Suppressor macrophage treated with lipopolysaccharide for 1 hour (primary cell): ENCODE measurements around the gene SLC9A7.
A peak's percentile ranks its signal among the peaks of the same experiment; 100 is the strongest.

Source experiments
- DNase-seq, 3 donors: peaks; one replicate each; pipeline ENCODE4 v3.0.0-alpha.2; 2020 to 2022

Gene SLC9A7

DNA sequence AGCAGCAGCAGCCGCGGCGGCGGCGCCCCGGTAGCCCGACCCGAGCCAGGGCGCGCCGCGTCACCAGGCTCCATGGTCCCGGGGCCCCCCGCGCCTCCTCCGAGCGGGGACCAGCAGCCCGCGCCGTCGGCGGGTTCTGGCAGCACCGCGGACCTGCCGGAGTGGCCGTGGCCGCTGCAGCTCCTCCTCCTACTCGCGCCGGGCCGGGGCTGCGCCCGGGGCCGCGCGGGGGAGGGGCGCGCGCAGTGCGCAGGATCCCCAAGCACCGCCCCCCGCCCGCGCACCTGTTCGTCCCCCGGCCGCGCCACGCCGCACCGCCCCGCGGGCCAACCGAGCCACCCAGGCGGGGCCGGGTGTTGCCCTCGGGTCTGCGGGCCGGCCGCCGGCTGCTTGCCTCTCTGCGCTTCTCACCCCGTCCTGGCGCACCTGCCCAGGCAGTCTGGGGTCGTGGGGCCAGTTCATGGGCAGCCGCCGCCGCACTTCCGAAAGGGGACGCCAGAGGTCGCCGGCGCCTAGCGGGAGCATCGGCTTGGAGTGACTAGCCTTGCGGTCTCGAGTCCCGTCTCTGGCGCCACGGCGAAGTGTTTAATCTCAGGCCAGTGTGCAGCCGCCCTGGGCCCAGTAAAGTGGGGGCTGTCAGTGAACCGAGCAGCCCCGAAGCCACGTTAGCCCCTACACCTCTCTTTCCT, at the start of gene SLC9A7:
TSS of gene SLC9A7 (minus strand) at position 163 of the 689 bp plus-strand sequence. CDS start at position 74, 89 bp downstream.
- DNase-seq, result peak; percentile 75 to 85 (median 82)

DNA sequence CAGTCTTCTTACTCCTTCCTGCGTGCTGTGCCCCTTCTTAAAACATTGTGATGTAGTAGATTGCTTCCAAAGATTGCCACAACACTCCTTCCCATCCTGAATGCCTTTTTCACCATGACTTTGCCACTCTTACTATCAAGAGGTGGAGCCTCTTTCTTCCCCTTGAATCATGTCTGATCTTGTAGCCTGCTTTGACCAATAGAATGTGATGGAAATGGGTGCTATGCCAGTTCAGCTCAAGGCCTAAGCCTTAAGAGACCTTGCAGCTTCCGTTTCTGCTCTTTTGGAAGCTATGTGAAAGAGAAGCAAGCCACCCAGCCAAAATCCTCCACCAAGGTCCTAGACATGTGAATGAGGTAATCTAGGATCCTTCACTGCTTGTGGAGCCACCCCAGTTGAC, 46.4 kb upstream of the SLC9A7 start:
- DNase-seq, result no peak

DNA sequence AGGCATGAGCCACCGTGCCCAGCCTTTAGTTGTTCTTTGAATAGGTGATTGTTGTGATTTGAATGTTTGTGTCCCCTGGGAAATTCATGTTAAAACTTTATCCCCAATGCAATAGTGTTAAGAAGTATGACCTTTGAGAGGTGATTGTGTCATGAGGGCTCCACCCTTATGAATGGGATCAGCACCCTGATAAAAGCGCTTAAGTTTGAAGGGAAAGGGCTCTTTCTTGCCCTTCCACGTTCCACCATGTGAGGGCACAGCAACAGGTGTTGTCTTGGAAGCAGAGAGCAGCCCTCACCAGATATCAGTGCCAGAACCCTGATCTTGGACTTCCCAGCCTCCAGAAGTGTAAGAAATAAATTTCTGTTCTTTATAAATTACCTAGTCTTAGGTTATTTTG, 44.2 kb upstream of the SLC9A7 start:
- peak in 2 of 3 donors; percentile 7 to 10 for DNase-seq

DNA sequence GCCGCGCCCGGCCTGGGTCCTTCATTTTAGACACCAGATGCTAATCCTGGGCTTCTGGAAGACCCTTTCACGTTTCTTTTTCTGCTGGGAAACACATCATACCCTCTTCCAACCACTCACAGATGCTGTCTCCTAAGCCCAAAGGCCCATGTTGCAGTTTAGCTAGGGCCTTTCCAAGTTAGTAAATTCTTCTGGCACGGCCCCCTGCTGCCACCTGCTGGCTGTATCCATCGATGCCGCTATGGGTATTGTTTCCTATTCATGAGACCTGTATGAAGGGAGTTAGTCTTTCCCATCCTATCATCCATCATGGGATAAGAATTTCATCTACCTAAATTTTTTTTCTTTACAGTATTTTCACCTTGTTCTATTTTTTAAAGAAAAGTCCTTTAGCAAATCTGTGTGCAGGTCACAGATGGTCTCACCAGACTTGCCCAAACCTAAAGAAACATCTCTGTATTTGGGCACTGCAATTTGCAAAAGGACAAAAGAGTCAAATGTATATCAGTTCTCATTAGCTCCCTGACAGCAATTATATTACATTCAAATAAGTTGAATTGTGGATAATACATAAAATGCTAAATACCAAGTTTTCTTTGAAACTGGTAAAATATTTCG, 37.8 kb upstream of the SLC9A7 start:
- peak; percentile 77 to 80 (median 79) for DNase-seq

DNA sequence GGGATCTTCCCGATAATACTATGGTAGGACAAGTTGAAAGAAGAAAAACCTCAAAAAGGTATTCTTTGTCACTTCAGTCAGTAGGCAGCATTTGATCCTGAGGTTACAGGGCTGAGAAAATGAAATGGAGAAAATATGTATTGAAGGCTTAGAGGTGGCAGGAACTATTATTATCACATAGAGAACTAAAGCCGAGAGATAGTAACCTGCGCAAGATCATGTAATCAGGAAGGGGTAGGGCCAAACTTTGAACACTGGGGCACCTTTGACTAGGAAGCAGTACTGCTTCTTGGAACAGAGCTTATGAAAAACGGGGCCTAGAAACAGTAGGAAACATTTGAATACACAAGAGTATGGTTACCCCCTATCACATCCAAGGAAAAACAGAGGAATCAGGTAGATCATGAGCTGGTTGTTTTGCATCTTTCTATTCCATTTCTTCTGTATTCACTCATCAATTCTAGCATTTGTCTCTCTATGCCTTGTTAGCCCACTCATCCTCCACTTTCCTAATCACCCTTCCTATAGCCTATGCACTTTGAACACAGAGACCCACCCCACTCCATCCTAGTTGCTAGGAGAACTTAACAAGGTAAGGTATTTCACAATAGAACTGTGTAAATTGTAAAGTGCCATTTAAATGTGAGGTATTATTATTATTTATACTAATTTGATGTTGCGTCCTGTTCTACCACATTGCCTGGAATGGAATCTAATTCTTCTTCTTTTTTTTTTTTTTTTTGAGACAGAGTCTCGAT, 34.6 kb upstream of the SLC9A7 start:
- DNase-seq, result no peak

DNA sequence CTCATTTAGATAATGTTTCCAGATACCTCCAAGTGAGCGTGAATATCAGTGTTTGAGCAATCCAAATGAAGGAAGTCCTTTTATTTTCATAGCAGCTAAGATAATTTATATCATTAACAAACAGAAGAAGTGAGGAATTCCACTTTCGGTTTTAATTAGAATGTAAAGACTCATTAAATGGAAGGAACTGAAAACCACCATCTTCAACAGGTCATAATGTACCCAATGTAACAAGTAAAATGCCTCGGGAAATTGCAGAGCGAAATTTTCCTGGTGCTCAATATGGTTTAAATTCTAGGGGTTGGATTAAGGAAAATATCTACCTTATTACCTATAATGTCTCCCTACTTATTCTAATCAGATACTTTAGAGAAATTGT, 33.9 kb upstream of the SLC9A7 start:
- DNase-seq, result no peak

DNA sequence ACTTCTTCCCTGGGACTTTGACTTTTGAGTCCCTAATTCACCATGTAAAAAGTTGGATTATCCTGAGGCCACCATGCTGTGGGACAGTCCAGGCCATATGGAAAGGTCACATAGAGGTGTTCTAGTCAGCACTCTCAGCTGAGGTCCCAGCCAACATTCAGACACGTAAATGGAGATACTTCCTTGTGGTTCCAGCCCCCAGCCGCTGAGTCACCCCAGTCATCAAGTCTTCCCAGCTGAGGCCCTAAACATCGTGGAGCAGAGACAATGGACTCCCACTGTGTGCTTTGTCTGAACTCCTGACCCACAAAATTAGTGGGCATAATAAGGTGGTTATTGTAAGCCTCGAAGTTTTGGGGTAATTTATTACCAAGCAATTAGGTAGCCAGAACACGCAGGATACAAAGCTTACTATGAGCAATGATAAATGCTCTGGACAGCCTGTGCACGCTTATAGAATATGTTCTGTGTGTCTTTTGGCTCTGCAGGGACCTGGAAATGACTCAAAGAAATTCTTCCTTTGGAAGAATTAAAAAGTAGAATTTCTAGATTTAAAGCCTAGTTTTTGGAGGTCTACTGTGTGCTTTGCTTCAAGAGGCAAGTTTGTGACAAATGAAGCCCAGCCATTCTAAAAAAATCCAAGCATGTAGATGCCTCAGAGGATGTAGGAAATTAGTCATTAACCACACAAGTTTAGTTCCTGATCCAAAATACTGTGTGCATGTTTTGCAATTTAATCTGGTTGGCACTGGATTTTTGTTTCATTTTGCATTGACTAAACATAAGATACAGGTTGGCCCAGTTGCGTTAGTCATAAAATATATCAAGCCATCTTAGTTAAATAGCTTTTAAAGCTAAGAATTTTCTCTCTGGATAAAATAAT, 33.2 kb upstream of the SLC9A7 start:
- peak; percentile 77 to 88 (median 83) for DNase-seq

DNA sequence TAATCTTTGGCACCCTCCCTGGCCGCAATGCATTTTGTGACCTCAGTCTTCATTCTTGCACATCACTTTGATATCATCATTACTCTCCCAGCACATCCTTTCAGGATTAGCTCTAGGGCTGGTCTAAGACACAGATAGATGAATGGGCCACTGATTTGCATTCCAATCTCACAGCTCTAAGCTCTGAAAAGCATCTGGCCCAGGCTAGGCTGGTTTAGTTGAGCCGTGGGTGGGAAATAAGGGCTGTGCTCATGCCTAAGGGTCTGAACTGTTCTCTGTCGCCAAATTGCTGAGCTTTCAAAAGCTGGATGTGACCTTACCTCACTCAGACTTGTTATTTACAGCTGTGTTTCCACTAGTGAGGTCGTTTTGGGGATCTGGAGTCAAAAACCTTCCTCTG, 30.0 kb upstream of the SLC9A7 start:
- DNase-seq, result no peak

DNA sequence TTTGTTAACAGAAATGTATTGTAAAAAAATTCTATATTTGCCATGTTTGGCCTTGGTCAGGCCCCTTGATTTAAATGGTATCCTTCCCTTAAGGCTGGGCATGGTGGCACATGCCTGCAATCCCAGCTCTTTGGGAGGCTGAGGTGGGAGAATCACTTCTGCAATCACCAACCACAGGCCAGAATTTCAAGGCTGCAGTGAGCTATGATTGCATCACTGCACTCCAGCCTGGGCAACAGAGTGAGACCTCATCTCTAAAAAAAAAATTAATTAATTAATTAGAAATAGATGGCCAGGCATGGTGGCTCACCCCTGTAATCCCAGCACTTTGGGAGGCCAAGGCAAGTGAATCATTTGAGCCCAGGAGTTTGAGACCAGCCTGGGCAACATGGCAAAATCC, 25.5 kb upstream of the SLC9A7 start:
- peak; percentile 22 to 44 (median 25) for DNase-seq

DNA sequence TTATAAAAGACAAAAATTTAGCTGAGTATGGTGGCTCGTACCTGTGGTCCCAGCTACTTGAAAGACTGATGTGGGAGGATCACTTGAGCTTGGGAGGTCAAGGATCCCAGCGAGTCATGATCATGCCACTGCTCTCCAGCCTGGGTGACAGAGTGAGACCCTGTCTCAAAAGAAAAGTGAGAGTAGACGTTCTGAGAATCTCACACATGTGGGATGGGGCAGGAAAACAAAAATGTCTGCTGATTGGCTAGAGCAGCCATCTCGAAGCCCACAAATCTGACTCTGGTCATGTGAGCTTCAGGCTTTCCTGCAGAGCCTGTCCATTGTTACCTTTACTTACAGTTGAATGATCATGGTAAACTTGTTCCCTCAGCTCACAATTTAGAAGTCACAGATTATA, 23.1 kb upstream of the SLC9A7 start:
- DNase-seq, result no peak

DNA sequence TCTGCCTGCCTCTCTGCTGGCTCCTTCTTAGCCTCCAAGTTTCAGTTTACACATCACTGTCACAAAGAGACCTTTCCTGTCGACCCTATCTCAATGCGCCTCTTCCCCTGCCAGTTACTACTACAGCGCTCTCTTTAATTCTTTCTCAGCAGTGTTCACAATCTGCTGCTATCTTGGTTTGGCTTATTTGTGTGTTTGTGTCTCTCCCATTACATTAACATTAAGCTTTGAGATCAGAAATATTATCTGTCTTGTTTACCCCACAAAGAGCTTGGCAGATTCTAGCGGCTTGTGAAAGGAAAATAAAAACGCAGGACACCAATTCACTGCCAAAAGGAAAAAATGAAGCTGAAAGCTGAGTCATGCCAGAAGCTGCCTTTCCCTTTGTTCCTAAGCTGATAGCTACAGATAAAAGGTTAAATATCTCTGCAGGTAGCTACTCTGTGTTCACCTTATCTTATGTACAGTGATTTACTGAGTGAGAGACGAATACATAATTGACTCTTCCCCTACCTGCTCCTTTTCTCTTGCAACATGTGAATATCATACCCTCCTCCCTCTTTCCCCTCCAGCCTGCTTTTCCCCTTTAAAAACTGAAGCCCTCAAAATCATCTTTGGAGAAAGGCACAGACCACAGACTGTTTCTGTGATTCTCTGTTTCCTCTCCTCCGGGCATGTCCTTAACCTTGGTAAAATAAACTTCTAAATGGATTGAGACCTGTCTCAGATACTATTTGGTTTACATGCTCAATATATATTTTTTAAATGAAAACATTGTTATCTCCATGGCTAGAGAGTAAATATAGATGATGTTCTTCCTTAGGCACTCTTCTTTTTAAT, 19.3 kb upstream of the SLC9A7 start:
- no peak for DNase-seq

DNA sequence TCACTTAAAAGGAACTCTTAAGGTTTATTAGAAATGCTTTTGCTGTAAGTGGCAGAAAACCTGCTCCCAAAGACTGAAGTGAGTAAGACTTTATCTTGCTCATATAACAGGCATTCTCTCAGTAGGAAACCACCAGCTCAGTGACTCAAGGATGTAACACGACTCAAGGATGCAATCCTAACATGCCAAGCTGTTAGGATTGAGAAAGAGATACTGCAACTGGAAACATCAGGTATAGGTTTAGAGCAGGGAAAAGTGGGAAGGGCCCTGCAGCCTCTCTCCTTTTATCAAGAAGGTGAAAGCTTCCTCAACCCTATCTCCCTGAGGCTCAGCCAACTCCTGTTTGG, 11.9 kb upstream of the SLC9A7 start:
- peak in 1 of 3 donors; percentile 53 for DNase-seq

DNA sequence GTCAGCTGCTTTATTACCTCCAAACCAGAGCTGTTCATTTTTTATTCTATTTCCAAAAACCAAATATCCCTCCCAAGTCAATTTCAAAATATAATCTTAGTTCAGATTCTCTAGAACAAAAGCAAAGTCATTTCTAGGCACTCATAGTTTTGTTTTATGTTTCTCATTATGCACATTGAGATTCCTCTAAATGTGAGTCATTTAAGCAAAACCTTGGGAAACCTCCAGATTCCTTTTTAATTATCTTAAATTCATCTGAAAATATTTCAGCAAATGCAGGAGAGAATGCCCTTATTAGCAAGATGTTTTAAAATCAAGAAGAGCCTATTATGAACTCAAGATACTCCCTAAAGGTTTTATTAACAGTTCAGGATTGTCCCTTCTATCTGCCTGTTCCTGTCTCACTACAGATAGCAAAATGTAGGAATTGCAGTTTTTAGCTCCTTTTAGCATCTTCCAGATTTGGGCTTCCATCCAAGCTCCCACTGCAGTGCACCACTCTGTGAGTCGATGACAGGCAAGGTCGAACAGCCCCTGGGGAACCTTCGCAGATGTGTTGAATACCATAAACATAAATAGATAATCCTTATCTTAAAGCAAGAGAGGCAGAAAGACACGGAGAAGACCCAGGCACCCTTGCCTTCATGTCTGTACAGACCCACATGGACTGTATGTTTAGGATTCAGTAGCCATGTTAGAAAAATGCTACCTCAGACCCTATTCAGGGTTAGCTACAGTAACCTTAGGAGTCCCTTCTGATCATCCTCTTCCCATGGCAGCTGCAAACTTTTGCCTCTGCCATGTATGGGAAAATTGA, 11.3 kb upstream of the SLC9A7 start:
- peak in 1 of 3 donors; percentile 41 for DNase-seq

DNA sequence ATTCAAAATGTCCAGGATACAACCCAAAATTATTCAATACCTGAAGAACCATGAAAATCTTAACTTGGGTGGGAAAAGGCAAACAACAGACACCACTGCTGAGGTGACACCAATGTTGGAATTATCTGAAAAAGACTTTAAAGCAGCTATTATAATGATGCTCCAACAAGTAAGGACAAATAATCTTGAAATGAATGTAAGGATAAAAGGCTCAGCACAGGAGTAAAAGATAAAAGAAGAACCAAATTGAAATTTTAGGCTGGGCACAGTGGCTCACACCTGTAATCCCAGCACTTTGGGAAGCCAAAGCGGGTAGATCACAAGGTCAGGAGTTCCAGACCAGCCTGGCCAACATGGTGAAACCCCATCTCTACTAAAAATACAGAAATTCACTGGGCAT, 4.0 kb upstream of the SLC9A7 start:
- DNase-seq, result no peak

DNA sequence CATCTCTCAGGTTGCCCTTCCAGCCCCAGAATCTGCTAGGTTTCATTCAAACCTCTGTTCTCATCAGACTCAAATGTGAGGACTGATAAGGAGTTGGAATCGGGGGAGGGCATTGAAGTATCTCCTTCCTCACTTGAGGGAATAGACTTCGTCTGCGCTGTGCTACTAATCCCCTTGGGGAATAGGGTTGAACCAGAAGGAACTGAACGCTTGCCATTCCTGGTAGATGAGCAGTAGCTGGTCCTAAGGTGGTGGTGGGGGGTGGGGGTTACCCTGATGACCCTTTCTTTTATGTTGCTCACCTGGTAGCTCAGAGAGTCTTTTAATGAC, 692 bp upstream of the SLC9A7 start:
- no peak for DNase-seq

DNA sequence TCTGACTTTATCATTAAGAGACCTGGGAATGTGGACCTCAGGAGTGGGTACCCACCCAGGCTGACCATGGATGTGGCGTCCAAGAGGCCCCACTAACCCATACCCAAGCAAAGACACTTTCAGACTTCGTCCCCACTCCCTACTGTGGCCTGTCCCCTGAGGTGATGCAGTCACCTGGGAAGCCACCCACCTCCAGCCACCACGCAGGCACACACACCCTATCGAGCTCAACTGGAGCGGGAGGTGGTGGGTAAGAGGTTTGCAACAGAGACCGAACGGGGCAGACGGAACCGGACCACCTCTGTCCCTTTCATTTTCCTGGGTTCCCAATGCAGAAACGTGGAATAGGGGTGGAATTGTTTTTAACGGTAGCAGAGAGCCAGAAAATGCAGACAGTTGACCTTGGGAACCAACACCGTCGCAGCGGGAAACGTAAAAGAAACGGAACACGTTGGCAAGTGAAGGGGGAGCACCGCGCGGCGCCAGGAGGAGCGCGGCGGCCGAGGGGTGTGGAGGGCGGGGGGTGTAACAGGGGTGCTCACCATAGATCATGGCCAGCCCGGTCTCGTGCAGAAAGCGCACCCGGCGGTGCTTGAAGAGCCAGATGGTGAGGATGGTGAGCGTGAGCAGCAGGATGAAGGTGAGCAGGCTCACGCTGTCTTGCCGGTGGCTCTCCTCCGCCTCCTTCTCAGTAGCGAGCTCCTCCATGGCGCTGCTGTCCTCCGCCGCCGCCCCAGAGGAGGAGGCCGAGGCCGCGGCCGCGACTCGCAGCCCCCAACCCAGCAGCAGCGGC, 559 bp downstream of the SLC9A7 start:
- peak in 2 of 3 donors; percentile 22 to 41 for DNase-seq

DNA sequence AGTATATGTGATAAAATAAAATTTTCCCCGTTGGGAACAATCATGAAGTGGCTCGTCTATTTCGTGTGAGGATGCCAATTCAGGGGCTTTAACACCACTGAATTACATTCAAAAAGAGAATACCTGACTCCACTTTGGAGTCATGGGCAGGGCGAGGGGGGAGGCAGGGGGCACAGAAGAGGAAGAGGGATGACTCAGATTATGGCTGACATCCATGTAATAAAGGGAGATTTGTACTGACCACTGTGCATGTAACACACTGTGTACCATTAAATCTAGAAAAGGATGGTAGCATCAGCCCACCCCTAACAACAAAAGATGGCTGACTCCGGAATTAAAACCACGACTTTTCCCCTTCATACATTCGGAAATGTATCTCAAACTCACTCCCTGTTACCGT, 1.3 kb downstream of the SLC9A7 start:
- peak in 1 of 3 donors; percentile 32 for DNase-seq

DNA sequence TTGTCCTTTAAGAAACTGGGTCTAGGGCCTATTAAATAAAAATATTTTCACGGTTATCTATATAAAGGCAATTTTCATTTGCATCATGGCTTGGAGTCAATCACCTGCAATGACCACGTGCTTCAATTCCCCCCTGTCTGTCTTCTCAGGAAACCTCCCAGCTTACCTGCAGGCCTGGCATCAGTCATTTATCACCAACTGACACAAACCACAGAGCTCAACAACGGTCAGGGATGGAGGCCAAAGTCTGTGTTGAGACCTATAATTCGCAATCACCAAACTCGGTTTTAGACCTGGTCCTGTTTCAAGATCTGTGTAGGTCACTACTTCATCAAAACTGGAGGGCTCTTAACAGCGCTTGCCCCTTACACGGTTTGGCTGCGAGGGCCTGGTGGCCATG, 1.9 kb downstream of the SLC9A7 start:
- DNase-seq, result no peak

DNA sequence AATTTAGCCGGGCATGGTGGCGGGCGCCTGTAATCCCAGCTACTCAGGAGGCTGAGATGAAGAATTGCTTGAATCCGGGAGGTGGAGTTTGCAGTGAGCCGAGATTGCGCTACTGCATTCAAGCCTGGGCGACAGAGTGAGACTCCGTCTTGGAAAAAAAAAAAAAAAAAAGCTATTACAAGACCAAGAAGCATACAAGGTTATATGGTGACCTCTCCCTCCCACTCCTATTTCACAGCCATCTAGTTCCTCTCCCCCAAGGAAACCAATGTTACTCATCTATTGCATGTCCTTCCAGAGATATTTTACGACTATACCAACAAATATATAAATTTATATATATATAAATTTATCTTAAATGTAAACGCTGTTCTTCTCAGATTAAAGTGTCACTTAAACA, 3.2 kb downstream of the SLC9A7 start:
- DNase-seq, result peak; percentile 62 to 76 (median 71)

DNA sequence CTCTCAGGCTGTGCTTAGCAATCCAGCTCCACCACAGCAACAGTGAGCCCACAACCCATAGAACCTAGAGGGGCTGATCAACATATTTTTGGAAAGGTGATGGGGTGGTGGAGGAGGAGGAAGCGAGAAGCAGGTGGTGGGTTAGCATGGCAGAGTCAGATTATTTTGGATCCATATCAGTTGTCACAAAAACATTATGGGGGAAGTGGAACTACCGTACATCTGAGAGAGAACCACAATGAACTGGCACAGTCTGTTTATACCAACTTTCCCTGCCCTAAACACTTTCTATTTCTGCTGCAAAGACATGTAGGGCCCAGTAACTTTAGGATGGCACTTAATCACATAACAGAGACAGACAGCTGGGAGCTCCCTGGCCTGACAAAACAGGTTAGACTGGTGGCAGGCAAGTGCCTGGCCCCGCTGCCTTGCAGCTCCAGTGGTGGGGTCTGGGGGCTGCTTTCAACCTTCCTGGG, 4.3 kb downstream of the SLC9A7 start:
- DNase-seq, result no peak
